Measurements from ENCODE around the gene DOP1A.
"Not testable (repeated sequence)": the region's sequence is repeated elsewhere in the genome, so short reads cannot be mapped to it uniquely, and the experiment has no call there.

Gene DOP1A

GRCh38 chr6:83151114-83151513 is 83.6 kb downstream of the DOP1A start:
- no peak for DNase-seq (ENCODE audit: low read depth in 2 of 2)

GRCh38 chr6:83152913-83153312 is 85.4 kb downstream of the DOP1A start:
- no peak for DNase-seq (ENCODE audit: low read depth in 2 of 2)

GRCh38 chr6:83153883-83154521 is 86.5 kb downstream of the DOP1A start:
- DNase-seq (ENCODE audit: low read depth in 2 of 2) = no peak

DNA sequence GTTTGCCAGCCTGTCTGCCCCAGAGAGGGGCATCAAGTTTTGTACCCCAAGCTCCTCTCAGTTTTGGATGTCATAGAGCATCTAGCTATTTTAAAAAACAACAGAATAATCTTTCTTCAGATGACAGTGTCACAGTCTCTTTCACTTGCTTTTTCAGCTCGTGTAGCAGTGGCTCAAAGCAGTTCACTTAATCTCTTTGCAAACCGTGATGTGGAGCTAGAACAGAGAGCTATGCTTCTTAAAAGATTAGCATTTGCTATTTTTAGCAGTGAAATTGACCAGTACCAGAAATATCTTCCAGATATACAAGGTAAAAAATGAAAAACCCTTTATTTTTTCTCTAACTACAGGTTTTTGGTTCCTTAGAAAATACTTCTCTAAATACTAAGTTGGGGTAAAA is 88.3 kb downstream of the DOP1A start:
- no peak for DNase-seq (ENCODE audit: low read depth in 2 of 2)

- no peak for DNase-seq (ENCODE audit: low read depth in 2 of 2)
Measured at GRCh38 chr6:83160167-83160566, 92.7 kb downstream of the DOP1A start.

DNA sequence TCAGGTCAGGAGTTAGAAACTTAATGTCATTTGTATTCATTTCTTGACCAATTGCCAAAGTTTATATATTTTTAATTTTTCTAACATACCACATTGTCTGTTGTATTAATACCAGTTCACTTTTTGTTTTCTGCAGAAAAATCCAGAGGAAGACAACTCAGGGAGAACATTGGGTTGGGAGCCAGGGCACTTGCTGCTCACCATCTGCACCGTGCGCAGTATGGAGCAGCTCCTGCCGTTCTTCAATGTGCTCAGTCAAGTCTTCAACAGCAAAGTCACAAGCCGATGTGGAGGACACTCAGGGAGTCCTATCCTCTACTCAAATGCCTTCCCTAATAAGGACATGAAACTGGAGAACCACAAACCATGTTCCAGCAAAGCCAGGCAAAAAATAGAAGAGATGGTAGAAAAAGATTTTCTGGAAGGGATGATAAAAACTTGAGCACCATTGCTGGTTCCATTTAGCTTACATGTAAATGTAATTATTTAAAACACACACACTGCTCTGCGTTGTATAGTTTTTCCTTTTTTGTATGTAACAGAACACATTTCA is 100.3 kb downstream of the DOP1A start:
- no peak for DNase-seq (ENCODE audit: low read depth in 2 of 2)

DNA sequence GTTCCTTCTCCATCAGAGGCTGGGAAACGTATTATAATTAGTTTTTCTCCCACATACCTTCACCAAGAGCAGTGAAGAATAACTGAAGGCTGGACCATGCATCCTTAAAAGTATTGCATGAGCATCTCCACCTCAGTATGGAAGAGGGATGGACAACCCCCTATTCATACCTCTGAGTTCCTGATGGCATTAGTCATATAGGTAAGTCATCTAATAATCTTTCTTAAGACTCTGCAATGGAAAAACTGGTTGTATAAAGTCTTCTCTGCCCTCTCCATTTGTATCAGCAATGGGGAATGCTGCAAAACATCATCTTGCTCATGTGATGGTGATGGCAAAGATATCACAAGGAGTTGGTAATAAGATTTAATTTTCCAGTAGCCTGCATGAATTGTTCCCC is 101.1 kb downstream of the DOP1A start:
- DNase-seq (ENCODE audit: low read depth in 2 of 2) = no peak

GRCh38 chr6:83169106-83169505 is 101.6 kb downstream of the DOP1A start:
- DNase-seq (ENCODE audit: low read depth in 2 of 2) = no peak

DNA sequence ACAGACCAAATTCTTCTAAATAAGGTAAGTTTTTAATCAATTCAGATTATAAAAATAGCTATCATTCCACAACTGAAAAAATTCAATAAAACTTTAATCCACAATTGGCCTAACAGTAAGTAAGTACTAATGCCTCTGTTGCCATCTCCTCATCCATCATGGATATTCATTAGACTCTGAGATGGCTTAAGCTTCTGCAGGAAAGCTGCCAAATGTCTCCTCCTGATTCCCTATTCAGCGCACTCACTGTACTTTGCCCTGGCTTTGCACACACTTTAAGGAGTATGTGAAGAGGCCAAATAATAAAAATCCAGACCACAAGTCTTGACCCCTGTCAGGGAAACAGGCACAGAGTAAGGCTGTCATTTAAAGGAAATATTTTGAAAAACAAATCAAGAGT is 102.0 kb downstream of the DOP1A start:
- no peak for DNase-seq (ENCODE audit: low read depth in 2 of 2)

GRCh38 chr6:83176246-83176645 is 108.8 kb downstream of the DOP1A start:
- DNase-seq (ENCODE audit: low read depth in 2 of 2) = no peak

DNA sequence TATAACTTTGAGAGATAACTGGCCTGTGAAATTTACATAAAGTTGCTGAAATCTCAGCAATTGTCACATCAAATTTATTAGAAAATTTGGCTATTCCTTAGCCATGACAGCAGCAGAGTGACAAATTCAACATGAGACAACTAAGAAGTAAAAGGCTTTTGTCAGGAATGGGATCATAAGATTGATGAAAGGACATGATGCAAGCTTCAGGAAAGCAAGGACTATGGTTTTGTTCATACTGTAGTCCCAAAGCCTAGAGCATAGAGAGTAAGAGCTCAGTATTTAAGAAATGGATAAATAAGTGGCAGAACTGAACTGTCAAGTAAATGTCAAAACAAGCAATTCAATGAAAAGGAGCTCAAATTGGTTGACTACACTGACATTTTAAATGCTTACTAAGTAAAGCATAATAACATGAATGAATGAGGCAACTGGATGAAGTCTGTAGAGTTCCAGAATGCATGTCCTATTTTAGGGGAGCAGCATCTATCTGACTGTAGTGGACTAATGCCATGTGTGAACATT is 113.0 kb downstream of the DOP1A start:
- DNase-seq (ENCODE audit: low read depth in 2 of 2) = no peak

GRCh38 chr6:83182114-83182513 is 114.6 kb downstream of the DOP1A start:
- no peak for DNase-seq (ENCODE audit: low read depth in 2 of 2)

DNA sequence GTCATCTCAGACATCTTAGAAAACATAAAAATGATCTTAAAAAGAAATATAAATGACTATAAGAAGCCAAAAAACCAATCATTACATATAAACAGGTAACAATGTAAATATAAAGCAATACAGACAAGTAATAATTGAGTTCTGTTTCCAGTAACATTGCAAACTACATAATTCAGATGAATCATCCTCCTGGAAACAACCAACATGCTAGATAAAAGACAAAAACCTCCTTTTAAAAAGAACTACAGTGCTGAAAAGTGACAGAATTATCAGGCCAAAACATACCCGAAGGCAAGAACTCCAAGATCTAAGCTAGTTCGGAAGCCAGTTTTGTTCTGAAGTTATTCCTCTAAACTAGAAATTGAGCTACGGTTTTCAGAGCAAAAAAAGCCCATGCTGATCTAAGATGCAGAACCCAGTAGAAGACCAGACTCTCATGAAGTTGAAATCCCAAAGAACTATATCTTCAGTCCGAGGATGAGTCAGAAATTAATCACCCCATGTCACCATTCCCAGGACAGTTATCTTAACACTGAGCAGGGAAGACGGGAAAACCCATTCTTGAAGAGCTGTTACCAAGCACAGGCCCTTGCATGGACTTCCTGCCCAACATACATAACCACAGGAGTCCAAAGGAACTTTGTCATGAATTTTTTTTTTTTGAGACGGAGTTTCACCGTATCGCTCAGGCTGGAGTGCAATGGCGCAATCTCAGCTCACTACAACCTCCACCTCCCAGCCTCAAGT is 115.8 kb downstream of the DOP1A start:
- no peak for DNase-seq (ENCODE audit: low read depth in 2 of 2)

DNA sequence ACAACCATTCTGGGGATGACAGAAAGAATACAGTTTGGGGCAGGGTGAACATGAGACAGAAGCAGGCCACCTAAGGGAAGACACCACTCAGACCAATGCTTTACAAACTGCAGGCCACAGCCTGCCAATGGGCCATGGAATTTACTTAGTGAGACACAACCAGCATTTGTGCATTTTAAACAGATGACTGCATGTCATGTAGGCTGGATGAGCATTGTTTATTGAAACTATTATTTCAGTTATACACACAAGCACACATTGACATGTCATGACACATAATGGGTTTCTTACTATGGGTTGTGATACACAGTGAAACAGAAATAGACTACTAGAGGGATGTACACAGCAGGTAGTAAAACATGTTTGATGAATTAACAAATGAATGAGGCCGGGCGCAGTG is 117.6 kb downstream of the DOP1A start:
- DNase-seq (ENCODE audit: low read depth in 2 of 2) = no peak

- DNase-seq (ENCODE audit: low read depth in 2 of 2) = no peak
Measured at GRCh38 chr6:83188501-83188900, 121.0 kb downstream of the DOP1A start.

DNA sequence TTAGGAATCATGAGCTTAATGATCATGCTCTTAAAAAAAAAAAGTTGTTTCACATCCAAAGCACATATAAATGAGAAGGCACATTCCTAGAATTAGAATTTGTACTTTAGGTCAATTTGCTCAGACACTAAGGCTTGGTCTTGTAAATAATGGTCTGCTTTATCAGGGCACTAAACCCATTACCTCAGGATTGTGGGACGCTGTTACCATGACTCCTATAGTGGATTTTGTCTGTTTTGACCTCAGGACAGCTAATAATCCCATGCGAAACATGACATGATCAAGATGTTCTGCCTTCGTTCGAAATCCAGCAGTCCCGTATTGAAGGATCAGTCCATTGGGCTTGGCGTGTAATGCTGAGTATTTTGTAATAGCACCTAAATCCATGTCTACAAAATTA is 123.2 kb downstream of the DOP1A start:
- no peak for DNase-seq (ENCODE audit: low read depth in 2 of 2)

GRCh38 chr6:83191974-83192373 is 124.5 kb downstream of the DOP1A start:
- not testable (repeated sequence) for DNase-seq (ENCODE audit: low read depth in 2 of 2)

- DNase-seq (ENCODE audit: low read depth in 2 of 2) = no peak
Measured at GRCh38 chr6:83192456-83192855, 125.0 kb downstream of the DOP1A start.

GRCh38 chr6:83192871-83193746 is 125.6 kb downstream of the DOP1A start, which contains the start of the genes PGM3 and RWDD2A:
TSS of gene PGM3 (minus strand) at chr6:83193265. CDS start at chr6:83191012, 2,253 bp downstream.
TSS of gene RWDD2A (plus strand) at chr6:83193357. CDS start at chr6:83194452, 1,095 bp downstream.
- peak; percentile 80 for DNase-seq (ENCODE audit: low read depth in 2 of 2)

GRCh38 chr6:83193747-83194566 is 126.5 kb downstream of the DOP1A start:
- peak; percentile 1 to 4 for DNase-seq (ENCODE audit: low read depth in 2 of 2)

Data from activated CD4-positive, alpha-beta T cell treated with anti-CD3 and anti-CD28 coated beads for 24 hours (primary cell).